ENCODE data around the gene ITPRIP.

ITPRIP gene

GRCh38 chr10:104374591-104374990 is 36.3 kb upstream of the ITPRIP start:
- Histone ChIP-seq H3K36me3 (ENCODE audit: control insufficient read depth in 1 of 2, insufficient read depth in 2 of 2, low read length in 2 of 2) (no peaks in the 10 kb centered on the region), H3K4me1 (ENCODE audit: control insufficient read depth in 1 of 2, insufficient read depth in 2 of 2, low read length in 2 of 2) (no peaks in the 10 kb centered on the region), H2AK5ac (ENCODE audit: low read length) (no peak overlapping the region), H3K23ac (ENCODE audit: low read length) (no peak overlapping the region), H3K9ac (ENCODE audit: low read length) (no peak overlapping the region), H4K91ac (ENCODE audit: low read depth, low read length) (no peak overlapping the region), H2BK12ac (ENCODE audit: low read length) (no peak overlapping the region), H2BK120ac (ENCODE audit: insufficient read depth, low read length, poor library complexity) (no peak overlapping the region), H3K27ac (ENCODE audit: low read depth, low read length) (no peak overlapping the region), H2BK5ac (ENCODE audit: low read depth, low read length, poor library complexity) (no peak overlapping the region), H3K4ac (ENCODE audit: low read depth, low read length) (no peak overlapping the region), H3K18ac (ENCODE audit: low read length) (no peak overlapping the region), H3K14ac (ENCODE audit: low read length) (no peak overlapping the region), H4K12ac (ENCODE audit: low read depth, low read length) (no peak overlapping the region), H3K79me2 (ENCODE audit: control insufficient read depth, insufficient read depth, low read length, poor library complexity) (no peaks in the 10 kb centered on the region), H3K9me3 (ENCODE audit: insufficient read depth, low read depth, low read length) (peaks cover 2% of the 10 kb centered on the region), H3K27me3 (ENCODE audit: insufficient read depth, low read length) (no peaks in the 10 kb centered on the region), H2AFZ (ENCODE audit: insufficient read depth, low read length, poor library complexity) (no peak overlapping the region), H3K79me1 (ENCODE audit: low read length) (no peaks in the 10 kb centered on the region), H4K8ac (ENCODE audit: low read depth, low read length) (no peak overlapping the region), H3K4me2 (ENCODE audit: low read length) (no peak overlapping the region), H3K4me3 (ENCODE audit: low read depth, low read length) (no peak overlapping the region)
- no peak for DNase-seq
- WGBS (ENCODE audit: extremely low coverage, insufficient coverage, insufficient read length) = no CpG with 5 or more reads among the region's 1 CpG

GRCh38 chr10:104371753-104372152 is 33.5 kb upstream of the ITPRIP start:
- Histone ChIP-seq H3K9me3 (ENCODE audit: insufficient read depth, low read depth, low read length) (peaks cover 2% of the 10 kb centered on the region), H3K27me3 (ENCODE audit: insufficient read depth, low read length) (no peaks in the 10 kb centered on the region), H3K4me1 (ENCODE audit: control insufficient read depth in 1 of 2, insufficient read depth in 2 of 2, low read length in 2 of 2) (no peaks in the 10 kb centered on the region), H3K79me1 (ENCODE audit: low read length) (no peaks in the 10 kb centered on the region), H4K91ac (ENCODE audit: low read depth, low read length) (no peak overlapping the region), H3K36me3 (ENCODE audit: control insufficient read depth in 1 of 2, insufficient read depth in 2 of 2, low read length in 2 of 2) (no peaks in the 10 kb centered on the region), H2BK5ac (ENCODE audit: low read depth, low read length, poor library complexity) (no peak overlapping the region), H3K9ac (ENCODE audit: low read length) (no peak overlapping the region), H3K27ac (ENCODE audit: low read depth, low read length) (no peak overlapping the region), H3K4me2 (ENCODE audit: low read length) (no peak overlapping the region), H4K12ac (ENCODE audit: low read depth, low read length) (no peak overlapping the region), H4K8ac (ENCODE audit: low read depth, low read length) (no peak overlapping the region), H3K4me3 (ENCODE audit: low read depth, low read length) (no peak overlapping the region), H3K23ac (ENCODE audit: low read length) (no peak overlapping the region), H3K79me2 (ENCODE audit: control insufficient read depth, insufficient read depth, low read length, poor library complexity) (no peaks in the 10 kb centered on the region), H2AFZ (ENCODE audit: insufficient read depth, low read length, poor library complexity) (no peak overlapping the region), H2AK5ac (ENCODE audit: low read length) (no peak overlapping the region), H3K4ac (ENCODE audit: low read depth, low read length) (no peak overlapping the region), H3K14ac (ENCODE audit: low read length) (no peak overlapping the region), H2BK120ac (ENCODE audit: insufficient read depth, low read length, poor library complexity) (no peak overlapping the region), H3K18ac (ENCODE audit: low read length) (no peak overlapping the region), H2BK12ac (ENCODE audit: low read length) (no peak overlapping the region)
- DNase-seq = no peak
- WGBS (ENCODE audit: extremely low coverage, insufficient coverage, insufficient read length) = no CpG with 5 or more reads among the region's 6 CpGs

GRCh38 chr10:104368381-104368780 is 30.1 kb upstream of the ITPRIP start:
- Histone ChIP-seq H2AK5ac (ENCODE audit: low read length) (no peak overlapping the region), H3K14ac (ENCODE audit: low read length) (no peak overlapping the region), H4K91ac (ENCODE audit: low read depth, low read length) (no peak overlapping the region), H3K36me3 (ENCODE audit: control insufficient read depth in 1 of 2, insufficient read depth in 2 of 2, low read length in 2 of 2) (no peaks in the 10 kb centered on the region), H3K4me2 (ENCODE audit: low read length) (no peak overlapping the region), H3K79me1 (ENCODE audit: low read length) (no peaks in the 10 kb centered on the region), H4K12ac (ENCODE audit: low read depth, low read length) (no peak overlapping the region), H3K4me3 (ENCODE audit: low read depth, low read length) (no peak overlapping the region), H3K4ac (ENCODE audit: low read depth, low read length) (no peak overlapping the region), H2AFZ (ENCODE audit: insufficient read depth, low read length, poor library complexity) (no peak overlapping the region), H3K27me3 (ENCODE audit: insufficient read depth, low read length) (no peaks in the 10 kb centered on the region), H3K79me2 (ENCODE audit: control insufficient read depth, insufficient read depth, low read length, poor library complexity) (no peaks in the 10 kb centered on the region), H3K9me3 (ENCODE audit: insufficient read depth, low read depth, low read length) (peaks cover 2% of the 10 kb centered on the region), H2BK5ac (ENCODE audit: low read depth, low read length, poor library complexity) (no peak overlapping the region), H3K18ac (ENCODE audit: low read length) (no peak overlapping the region), H4K8ac (ENCODE audit: low read depth, low read length) (no peak overlapping the region), H3K27ac (ENCODE audit: low read depth, low read length) (no peak overlapping the region), H2BK12ac (ENCODE audit: low read length) (no peak overlapping the region), H3K9ac (ENCODE audit: low read length) (no peak overlapping the region), H2BK120ac (ENCODE audit: insufficient read depth, low read length, poor library complexity) (no peak overlapping the region), H3K4me1 (ENCODE audit: control insufficient read depth in 1 of 2, insufficient read depth in 2 of 2, low read length in 2 of 2) (no peaks in the 10 kb centered on the region), H3K23ac (ENCODE audit: low read length) (no peak overlapping the region)
- no peak for DNase-seq
- WGBS (ENCODE audit: extremely low coverage, insufficient coverage, insufficient read length) = no CpG with 5 or more reads among the region's 2 CpGs

- H3K4me3 ChIP-seq (ENCODE audit: low read depth, low read length) = no peak overlapping the region
- H3K4ac ChIP-seq (ENCODE audit: low read depth, low read length) = no peak overlapping the region
- H3K79me1 ChIP-seq (ENCODE audit: low read length) = no peaks in the 10 kb centered on the region
- H3K9ac ChIP-seq (ENCODE audit: low read length) = no peak overlapping the region
- no peaks in the 10 kb centered on the region for H3K79me2 ChIP-seq (ENCODE audit: control insufficient read depth, insufficient read depth, low read length, poor library complexity)
- no peak overlapping the region for H3K14ac ChIP-seq (ENCODE audit: low read length)
- no peaks in the 10 kb centered on the region for H3K36me3 ChIP-seq (ENCODE audit: control insufficient read depth in 1 of 2, insufficient read depth in 2 of 2, low read length in 2 of 2)
- no peak overlapping the region for H2BK120ac ChIP-seq (ENCODE audit: insufficient read depth, low read length, poor library complexity)
- no peak overlapping the region for H4K91ac ChIP-seq (ENCODE audit: low read depth, low read length)
- no peak overlapping the region for H3K18ac ChIP-seq (ENCODE audit: low read length)
- no CpG with 5 or more reads among the region's 8 CpGs for WGBS (ENCODE audit: extremely low coverage, insufficient coverage, insufficient read length)
- H2BK5ac ChIP-seq (ENCODE audit: low read depth, low read length, poor library complexity) = no peak overlapping the region
- no peak overlapping the region for H2AFZ ChIP-seq (ENCODE audit: insufficient read depth, low read length, poor library complexity)
- H3K9me3 ChIP-seq (ENCODE audit: insufficient read depth, low read depth, low read length) = peaks cover 2% of the 10 kb centered on the region
- no peak overlapping the region for H4K8ac ChIP-seq (ENCODE audit: low read depth, low read length)
- no peaks in the 10 kb centered on the region for H3K4me1 ChIP-seq (ENCODE audit: control insufficient read depth in 1 of 2, insufficient read depth in 2 of 2, low read length in 2 of 2)
- no peaks in the 10 kb centered on the region for H3K27me3 ChIP-seq (ENCODE audit: insufficient read depth, low read length)
- H3K4me2 ChIP-seq (ENCODE audit: low read length) = no peak overlapping the region
- H2BK12ac ChIP-seq (ENCODE audit: low read length) = no peak overlapping the region
- no peak overlapping the region for H3K23ac ChIP-seq (ENCODE audit: low read length)
- no peak for DNase-seq
- no peak overlapping the region for H2AK5ac ChIP-seq (ENCODE audit: low read length)
- H3K27ac ChIP-seq (ENCODE audit: low read depth, low read length) = no peak overlapping the region
- no peak overlapping the region for H4K12ac ChIP-seq (ENCODE audit: low read depth, low read length)
Measured at GRCh38 chr10:104367904-104368303, 29.6 kb upstream of the ITPRIP start.

Data from trophoblast cell (in vitro differentiated cells and primary cell).